GM23338 (cell line): ENCODE measurements around the gene ASAH2B. TPM values are rescaled to one million over a fixed set of nuclear protein-coding genes. Genes with fewer than 3 reads are reported as not detected.
"Not testable (repeated sequence)": the region's sequence is repeated elsewhere in the genome, so short reads cannot be mapped to it uniquely, and the experiment has no call there.

ENCODE experiments used
- ATAC-seq: fragments of 200-7000 bp; cut with Tn5 transposase; 3 replicates; pipeline ENCODE4 v1.9.1; 2020
- DNase-seq: peaks from one replicate; pipeline ENCODE4 v3.0.0-alpha.2; 2015; ENCODE audit warnings: low spot score
- H2AFZ ChIP-seq: fragments of 200-600 bp; sonication (generic); 2 replicates; pipeline ENCODE4 v1.8.0; 2016; ENCODE audit warnings: antibody characterized with exemption, mild to moderate bottlenecking, moderate library complexity
- H3F3A ChIP-seq: fragments of 200-600 bp; sonication (generic); replicated peaks from 2 replicates; pipeline ENCODE4 v1.8.0; 2017; ENCODE audit warnings: antibody characterized with exemption, mixed run types, low read depth
- H3K27ac ChIP-seq: fragments of 200-600 bp; sonication (generic); 2 replicates; pipeline ENCODE4 v1.6.1; 2016; ENCODE audit warnings: low read depth
- H3K27me3 ChIP-seq: fragments of 200-600 bp; sonication (generic); 2 replicates; pipeline ENCODE4 v1.8.0; 2016; ENCODE audit warnings: mild to moderate bottlenecking, mixed run types, moderate library complexity; ENCODE audit not compliant: insufficient read depth
- H3K36me3 ChIP-seq: fragments of 200-600 bp; sonication (generic); 2 replicates; pipeline ENCODE4 v1.8.0; 2016; ENCODE audit warnings: mild to moderate bottlenecking; ENCODE audit not compliant: insufficient read depth
- H3K4me1 ChIP-seq: fragments of 200-600 bp; sonication (generic); 2 replicates; pipeline ENCODE4 v1.8.0; 2016; ENCODE audit warnings: mild to moderate bottlenecking, moderate library complexity; ENCODE audit not compliant: insufficient read depth
- H3K4me2 ChIP-seq: fragments of 200-600 bp; sonication (generic); 2 replicates; pipeline ENCODE4 v1.7.1; 2017; ENCODE audit warnings: mixed run types
- H3K4me3 ChIP-seq: fragments of 200-600 bp; sonication (generic); 2 replicates; pipeline ENCODE4 v1.6.1; 2016; ENCODE audit warnings: mixed run types
- H3K79me2 ChIP-seq: fragments of 200-600 bp; sonication (generic); replicated peaks from 2 replicates; pipeline ENCODE4 v1.8.0; 2017; ENCODE audit warnings: mild to moderate bottlenecking; ENCODE audit not compliant: insufficient read depth
- H3K9me2 ChIP-seq: fragments of 200-600 bp; sonication (generic); 2 replicates; pipeline ENCODE4 v1.8.0; 2017; ENCODE audit not compliant: insufficient read depth
- H4K20me1 ChIP-seq: fragments of 200-600 bp; sonication (generic); replicated peaks from 2 replicates; pipeline ENCODE4 v1.8.0; 2017; ENCODE audit warnings: mild to moderate bottlenecking; ENCODE audit not compliant: insufficient read depth
- H3K27ac Mint-ChIP-seq: 2 replicates; pipeline ENCODE4 v1.8.0; 2020; ENCODE audit warnings: inconsistent platforms, mild to moderate bottlenecking, moderate library complexity, mixed read lengths
- H3K27me3 Mint-ChIP-seq: 3 replicates; pipeline ENCODE4 v1.8.0; 2022; ENCODE audit warnings: low read depth, mild to moderate bottlenecking, moderate library complexity, mixed read lengths, inconsistent platforms; ENCODE audit not compliant: insufficient read depth, poor library complexity
- H3K36me3 Mint-ChIP-seq: 3 replicates; pipeline ENCODE4 v1.8.0; 2021; ENCODE audit warnings: low read depth, mild to moderate bottlenecking, inconsistent platforms, moderate library complexity, mixed read lengths
- H3K4me1 Mint-ChIP-seq: 3 replicates; pipeline ENCODE4 v1.8.0; 2020; ENCODE audit warnings: mild to moderate bottlenecking, inconsistent platforms, mixed read lengths
- H3K4me3 Mint-ChIP-seq: 3 replicates; pipeline ENCODE4 v1.8.0; 2021; ENCODE audit warnings: moderate library complexity, mild to moderate bottlenecking, inconsistent platforms, mixed read lengths
- H3K9me3 Mint-ChIP-seq: 3 replicates; pipeline ENCODE4 v1.8.0; 2020; ENCODE audit warnings: moderate library complexity, mild to moderate bottlenecking, inconsistent platforms, mixed read lengths
- EZH2 ChIP-seq: fragments of 200-600 bp; sonication (generic); IDR thresholded peaks from one replicate; pipeline ENCODE4 v1.8.0; 2017; ENCODE audit warnings: antibody characterized with exemption, mild to moderate bottlenecking, low read depth; ENCODE audit not compliant: unreplicated experiment
- polyA plus RNA-seq: library from polyadenylated mRNA; unstranded; fragments of >200 nt; fragmentation: Nextera tagmentation; extraction: Ambion mirVana; gene quantifications from 2 replicates; pipeline ENCODE4 v1.2.1, GENCODE V29; 2016
- total RNA-seq: library from RNA; depleted of rRNA; stranded (reverse); fragments of >200 nt; shearing (Covaris generic); gene quantifications from 2 replicates; pipeline ENCODE4 v1.2.3, GENCODE V29; 2014
- TF ChIP-seq, protein P1 (sequence below), 2 experiments: fragments of 200-600 bp in 1 of 2; sonication (generic) in 1 of 2; conservative IDR thresholded peaks; 2 replicates each; pipeline versions ENCODE4 v1.5.1 to v1.6.1; 2016 to 2017; ENCODE audit warnings: antibody characterized with exemption in 2 of 2, low read depth in 2 of 2, mild to moderate bottlenecking in 2 of 2, moderate library complexity in 1 of 2

The ASAH2B gene
- total and polyA plus RNA-seq, 2 experiments from 2014 or later = 6.9 to 11.7 TPM

DNA sequence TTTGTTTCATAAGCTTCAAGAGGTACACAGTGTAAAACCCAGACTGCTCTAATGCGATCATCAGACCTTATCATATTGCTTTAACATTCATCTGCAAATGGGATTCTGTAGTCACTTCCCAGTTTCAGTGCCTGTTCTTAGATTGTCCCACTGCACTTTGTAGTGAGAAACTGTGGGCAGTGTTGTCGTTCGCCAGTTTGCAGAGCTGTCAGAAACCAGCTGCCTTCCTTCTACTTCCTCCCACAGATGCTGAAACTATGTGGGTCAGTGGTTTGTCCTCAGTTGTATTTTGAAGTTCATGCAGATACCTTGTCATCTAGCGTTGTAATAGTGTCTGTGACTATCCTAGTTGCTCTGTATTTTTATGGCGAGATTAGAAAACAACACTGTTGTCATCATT is 15.9 kb upstream of the ASAH2B start:
- not testable (repeated sequence) for H3K36me3 ChIP-seq, H3K27me3 ChIP-seq, H3F3A ChIP-seq, H3K27me3 Mint-ChIP-seq, H3K36me3 Mint-ChIP-seq, H3K4me1 ChIP-seq, H3K4me3 ChIP-seq, H3K27ac Mint-ChIP-seq, DNase-seq, H4K20me1 ChIP-seq, H3K79me2 ChIP-seq, H3K4me2 ChIP-seq, H3K4me3 Mint-ChIP-seq, H3K9me2 ChIP-seq, H3K4me1 Mint-ChIP-seq, H3K27ac ChIP-seq, ATAC-seq, H3K9me3 Mint-ChIP-seq, H2AFZ ChIP-seq

DNA sequence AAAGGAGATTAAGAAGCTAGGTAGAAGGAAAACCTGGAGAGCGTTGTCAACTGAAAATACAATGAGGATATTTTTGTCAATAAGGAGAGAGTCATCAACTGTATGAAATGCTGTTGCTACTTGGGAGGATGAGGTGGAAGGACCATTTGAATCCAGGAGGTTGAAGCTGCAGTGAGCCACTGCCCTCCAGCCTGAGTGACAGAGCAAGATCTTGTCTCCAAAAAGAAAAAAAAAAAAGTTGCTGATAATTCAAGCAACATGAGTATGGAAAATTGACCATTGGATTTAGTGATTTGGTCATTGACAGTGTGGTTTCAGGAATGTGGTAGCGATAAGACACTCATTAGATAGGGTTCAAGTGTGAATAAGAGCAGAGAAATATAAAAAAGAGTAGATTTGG is 11.6 kb upstream of the ASAH2B start:
- H3K27me3 ChIP-seq, H3K4me2 ChIP-seq, H4K20me1 ChIP-seq, H3K9me3 Mint-ChIP-seq, H3K27ac ChIP-seq, H3K4me3 Mint-ChIP-seq, DNase-seq, H3F3A ChIP-seq, ATAC-seq, H3K9me2 ChIP-seq, H2AFZ ChIP-seq, H3K36me3 ChIP-seq, H3K4me1 ChIP-seq, H3K4me1 Mint-ChIP-seq, H3K27me3 Mint-ChIP-seq, H3K27ac Mint-ChIP-seq, H3K79me2 ChIP-seq, H3K36me3 Mint-ChIP-seq, H3K4me3 ChIP-seq: not testable (repeated sequence)

DNA sequence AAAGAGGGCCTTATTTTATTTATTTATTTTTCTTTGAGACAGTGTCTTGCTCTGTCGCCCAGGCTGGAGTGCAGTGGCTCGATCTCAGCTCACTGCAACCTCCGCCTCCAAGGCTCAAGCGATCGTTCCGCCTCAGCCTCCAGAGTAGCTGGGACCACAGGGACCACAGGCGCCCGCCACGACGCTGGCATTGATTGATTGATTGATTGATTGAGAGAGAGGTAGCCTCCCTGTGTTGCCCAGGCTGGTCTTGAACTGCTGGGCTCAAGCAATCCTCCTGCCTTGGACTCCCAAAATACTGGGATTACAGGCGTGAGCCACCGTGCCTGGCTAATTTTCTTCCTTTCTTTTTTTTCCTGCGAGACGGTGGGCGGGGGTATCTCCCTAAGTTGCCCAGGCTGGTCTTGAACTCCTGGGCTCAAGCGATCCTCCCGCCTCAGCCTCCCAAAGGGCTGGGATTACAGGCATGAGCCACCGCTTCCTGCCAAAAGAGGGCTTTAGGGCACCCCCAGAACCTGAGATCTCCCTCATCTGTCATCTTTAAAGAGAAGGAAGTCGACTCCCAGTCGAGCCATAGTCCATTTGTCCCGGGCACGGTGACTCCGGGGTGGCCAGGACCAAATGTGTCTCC is 634 bp upstream of the ASAH2B start:
- Mint-ChIP-seq H3K27ac (peak overlapping the region; percentile 96), H3K4me1 (peaks cover 11% of the 10 kb centered on the region; the same call in 1 of the 3 replicates), H3K4me3 (peak overlapping the region; percentile 96)
- not testable (repeated sequence) for ATAC-seq, H3K36me3 Mint-ChIP-seq, DNase-seq, H3K9me3 Mint-ChIP-seq, H3K27me3 Mint-ChIP-seq, H3F3A ChIP-seq, H3K9me2 ChIP-seq, H4K20me1 ChIP-seq, H3K36me3 ChIP-seq, H3K27me3 ChIP-seq, H3K4me1 ChIP-seq, H3K79me2 ChIP-seq
- Histone ChIP-seq H3K27ac (peak overlapping the region; percentile 55; the same call in 1 of the 2 replicates), H2AFZ (peak overlapping the region; percentile 99), H3K4me2 (peak overlapping the region; percentile 88), H3K4me3 (peak overlapping the region; percentile 83)

DNA sequence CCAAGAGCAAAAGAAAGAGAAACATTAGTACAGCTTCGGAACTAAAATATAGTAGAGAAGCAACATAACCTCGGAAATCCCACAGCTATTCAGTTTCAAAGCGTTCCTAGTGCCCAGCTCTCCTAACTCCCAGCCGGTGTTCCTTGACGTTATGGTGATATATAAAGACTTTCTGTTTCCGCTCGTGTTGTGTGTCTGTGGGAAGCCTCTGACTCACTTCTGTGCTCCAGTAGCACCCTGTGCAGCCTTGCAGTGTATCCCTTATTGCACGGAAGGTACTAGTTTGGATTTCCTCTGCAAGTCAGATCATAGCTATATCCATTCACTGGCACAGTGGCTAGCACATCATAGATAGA is 535 bp downstream of the ASAH2B start:
- Histone ChIP-seq H3K4me3 (peak overlapping the region; percentile 83), H3K36me3 (no peaks in the 10 kb centered on the region), H3F3A (0 out of 2 replicates have a peak, but pooled peaks cover 5% of the 10 kb centered on the region), H3K4me1 (peaks cover 3% of the 10 kb centered on the region; the same call in 1 of the 2 replicates), H4K20me1 (no peaks in the 10 kb centered on the region), H2AFZ (peak overlapping the region; percentile 99), H3K27me3 (no peaks in the 10 kb centered on the region), H3K9me2 (no peaks in the 10 kb centered on the region), H3K79me2 (peaks cover 5% of the 10 kb centered on the region; the same call in 1 of the 2 replicates), H3K27ac (0 out of 2 replicates have a peak overlapping the region, but pooled peaks have one; percentile 55), H3K4me2 (peak overlapping the region; percentile 88)
- no peaks in the 10 kb centered on the region; the same call in 2 of the 3 replicates for H3K36me3 Mint-ChIP-seq
- DNase-seq (no peak), ATAC-seq (peak; percentile 8; the same call in 2 of the 3 replicates)
- H3K4me1 Mint-ChIP-seq = peaks cover 11% of the 10 kb centered on the region; the same call in 1 of the 3 replicates
- H3K27me3 Mint-ChIP-seq = no peaks in the 10 kb centered on the region
- peak overlapping the region; percentile 96 for H3K4me3 Mint-ChIP-seq
- peak overlapping the region; percentile 96 for H3K27ac Mint-ChIP-seq
- H3K9me3 Mint-ChIP-seq = no peaks in the 10 kb centered on the region
- TF ChIP-seq, protein P1, sequence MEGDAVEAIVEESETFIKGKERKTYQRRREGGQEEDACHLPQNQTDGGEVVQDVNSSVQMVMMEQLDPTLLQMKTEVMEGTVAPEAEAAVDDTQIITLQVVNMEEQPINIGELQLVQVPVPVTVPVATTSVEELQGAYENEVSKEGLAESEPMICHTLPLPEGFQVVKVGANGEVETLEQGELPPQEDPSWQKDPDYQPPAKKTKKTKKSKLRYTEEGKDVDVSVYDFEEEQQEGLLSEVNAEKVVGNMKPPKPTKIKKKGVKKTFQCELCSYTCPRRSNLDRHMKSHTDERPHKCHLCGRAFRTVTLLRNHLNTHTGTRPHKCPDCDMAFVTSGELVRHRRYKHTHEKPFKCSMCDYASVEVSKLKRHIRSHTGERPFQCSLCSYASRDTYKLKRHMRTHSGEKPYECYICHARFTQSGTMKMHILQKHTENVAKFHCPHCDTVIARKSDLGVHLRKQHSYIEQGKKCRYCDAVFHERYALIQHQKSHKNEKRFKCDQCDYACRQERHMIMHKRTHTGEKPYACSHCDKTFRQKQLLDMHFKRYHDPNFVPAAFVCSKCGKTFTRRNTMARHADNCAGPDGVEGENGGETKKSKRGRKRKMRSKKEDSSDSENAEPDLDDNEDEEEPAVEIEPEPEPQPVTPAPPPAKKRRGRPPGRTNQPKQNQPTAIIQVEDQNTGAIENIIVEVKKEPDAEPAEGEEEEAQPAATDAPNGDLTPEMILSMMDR (conservative IDR thresholded peaks at IDR 0.05; ENCODE audit: low read depth in 2 of 2) = no peak
- no peak for TF ChIP-seq EZH2
